SK-N-MC (cell line): ENCODE results near the gene MMEL1.
"Not testable (repeated sequence)": the region's sequence is repeated elsewhere in the genome, so short reads cannot be mapped to it uniquely, and the experiment has no call there.

Experiments
- DNase-seq: peaks from one replicate; pipeline ENCODE4 v3.0.0-alpha.2; 2011; ENCODE audit warnings: low read depth, low spot score
- H3K27ac ChIP-seq: fragments of 200-600 bp; sonication (generic); 2 replicates; pipeline ENCODE4 v1.5.1; 2016; ENCODE audit warnings: mixed run types
- H3K36me3 ChIP-seq: fragments of 200-600 bp; sonication (generic); 2 replicates; pipeline ENCODE4 v1.6.1; 2017; ENCODE audit warnings: antibody characterized with exemption, low read length, mixed read lengths; ENCODE audit not compliant: insufficient read depth
- H3K4me3 ChIP-seq: fragments of 200-600 bp; sonication (generic); 2 replicates; pipeline ENCODE4 v1.5.1; 2016
- H3K9ac ChIP-seq: fragments of 200-600 bp; sonication (generic); 2 replicates; pipeline ENCODE4 v1.8.0; 2017; ENCODE audit warnings: mixed run types, mixed read lengths; ENCODE audit not compliant: insufficient read length
- H3K9me3 ChIP-seq: fragments of 200-600 bp; sonication (generic); 2 replicates; pipeline ENCODE4 v1.6.1; 2017; ENCODE audit warnings: low read depth, mild to moderate bottlenecking, antibody characterized with exemption, low read length, moderate library complexity, mixed read lengths
- EZH2 ChIP-seq: fragments of 200-600 bp; sonication (generic); IDR thresholded peaks from one replicate; pipeline ENCODE4 v1.6.1; 2017; ENCODE audit warnings: antibody characterized with exemption
- FOXP2 ChIP-seq: optimal IDR thresholded peaks from 2 replicates; pipeline ENCODE3; 2011; ENCODE audit warnings: mild to moderate bottlenecking, moderate library complexity; ENCODE audit not compliant: insufficient read depth; ENCODE audit errors: extremely low read length, control extremely low read depth
- POLR2AphosphoS5 ChIP-seq: IDR thresholded peaks from 2 replicates; pipeline ENCODE4 v1.6.1; 2012; ENCODE audit warnings: mild to moderate bottlenecking, low read depth, low read length, borderline replicate concordance

The MMEL1 gene

GRCh38 chr1:2632561-2633361 lies at the start of gene MMEL1:
TSS of gene MMEL1 (minus strand) at chr1:2633016. CDS start at chr1:2629484, 3,532 bp downstream.
- no peak for DNase-seq
- no peak within 1 kb of the TSS for H3K9ac ChIP-seq

GRCh38 chr1:2676726-2677125 lies 43.9 kb upstream of the MMEL1 start:
- not testable (repeated sequence) for H3K9me3 ChIP-seq, DNase-seq, H3K27ac ChIP-seq, H3K4me3 ChIP-seq, H3K36me3 ChIP-seq, H3K9ac ChIP-seq

More at GRCh38 chr1:2632561-2633361, at the start of gene MMEL1:
- Histone ChIP-seq H3K36me3 (no peaks in the 10 kb centered on the region), H3K27ac (no peak within 1 kb of the TSS), H3K4me3 (no peak within 1 kb of the TSS), H3K9me3 (no peaks in the 10 kb centered on the region)
- no peak for TF ChIP-seq POLR2AphosphoS5
- TF ChIP-seq EZH2 = no peak
- no peak for TF ChIP-seq FOXP2

- DNase-seq, H3K36me3 ChIP-seq, H3K9ac ChIP-seq, H3K9me3 ChIP-seq, H3K4me3 ChIP-seq, H3K27ac ChIP-seq: not testable (repeated sequence)
Measured at GRCh38 chr1:2671656-2672055, 38.8 kb upstream of the MMEL1 start.

- H3K9ac ChIP-seq, H3K36me3 ChIP-seq, H3K27ac ChIP-seq, H3K4me3 ChIP-seq, DNase-seq, H3K9me3 ChIP-seq: not testable (repeated sequence)
Measured at GRCh38 chr1:2659806-2660205, 27.0 kb upstream of the MMEL1 start.

GRCh38 chr1:2657909-2658308 lies 25.1 kb upstream of the MMEL1 start:
- not testable (repeated sequence) for H3K9ac ChIP-seq, H3K9me3 ChIP-seq, H3K27ac ChIP-seq, H3K36me3 ChIP-seq, H3K4me3 ChIP-seq, DNase-seq

DNA sequence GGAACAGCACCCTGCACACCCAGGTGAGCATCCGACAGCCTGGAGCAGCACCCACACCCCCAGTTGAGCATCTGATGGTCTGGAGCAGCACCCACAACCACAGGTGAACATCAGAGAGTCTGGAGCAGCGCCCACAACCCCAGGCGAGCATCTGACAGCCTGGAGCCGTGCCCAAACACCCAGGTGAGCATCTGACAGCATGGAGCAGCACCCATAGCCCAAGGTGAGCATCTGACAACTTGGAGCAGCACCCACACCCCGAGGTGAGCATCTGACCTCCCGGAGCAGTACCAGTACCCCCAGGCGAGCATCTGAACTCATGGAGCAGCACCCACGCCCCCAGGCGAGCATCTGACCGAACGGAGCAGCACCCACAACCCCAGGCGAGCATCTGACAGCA lies 24.3 kb upstream of the MMEL1 start:
- not testable (repeated sequence) for H3K9me3 ChIP-seq, H3K4me3 ChIP-seq, DNase-seq, H3K9ac ChIP-seq, H3K36me3 ChIP-seq, H3K27ac ChIP-seq

- not testable (repeated sequence) for DNase-seq, H3K27ac ChIP-seq, H3K4me3 ChIP-seq, H3K9ac ChIP-seq, H3K9me3 ChIP-seq, H3K36me3 ChIP-seq
Measured at GRCh38 chr1:2655598-2656434, 23.0 kb upstream of the MMEL1 start.

- DNase-seq = not testable (repeated sequence)
Measured at GRCh38 chr1:2654443-2654948, 21.7 kb upstream of the MMEL1 start.

DNA sequence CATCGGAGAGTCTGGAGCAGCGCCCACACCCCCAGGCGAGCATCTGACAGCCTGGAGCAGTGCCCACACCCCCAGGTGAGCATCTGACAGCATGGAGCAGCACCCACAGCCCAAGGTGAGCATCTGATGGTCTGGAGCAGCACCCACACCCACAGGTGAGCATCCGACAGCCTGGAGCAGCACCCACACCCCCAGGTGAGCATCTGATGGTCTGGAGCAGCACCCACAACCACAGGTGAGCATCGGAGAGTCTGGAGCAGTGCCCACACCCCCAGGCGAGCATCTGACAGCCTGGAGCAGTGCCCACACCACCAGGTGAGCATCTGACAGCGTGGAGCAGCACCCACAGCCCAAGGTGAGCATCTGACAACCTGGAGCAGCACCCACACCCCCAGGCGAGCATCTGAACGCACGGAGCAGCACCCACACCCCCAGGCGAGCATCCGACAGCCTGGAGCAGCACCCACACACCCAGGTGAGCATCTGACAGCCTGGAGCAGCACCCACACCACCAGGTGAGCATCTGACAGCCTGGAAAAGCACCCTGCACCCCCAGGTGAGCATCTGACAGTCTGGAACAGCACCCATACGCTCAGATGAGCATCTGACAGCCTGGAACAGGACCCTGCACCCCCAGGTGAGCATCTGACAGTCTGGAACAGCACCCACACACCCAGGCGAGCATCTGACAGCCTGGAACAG lies 21.1 kb upstream of the MMEL1 start:
- not testable (repeated sequence) for H3K36me3 ChIP-seq, DNase-seq, H3K9me3 ChIP-seq, H3K4me3 ChIP-seq, H3K9ac ChIP-seq, H3K27ac ChIP-seq

More at GRCh38 chr1:2654443-2654948, 21.7 kb upstream of the MMEL1 start:
- not testable (repeated sequence) for H3K9me3 ChIP-seq, H3K27ac ChIP-seq, H3K4me3 ChIP-seq, H3K9ac ChIP-seq, H3K36me3 ChIP-seq

DNA sequence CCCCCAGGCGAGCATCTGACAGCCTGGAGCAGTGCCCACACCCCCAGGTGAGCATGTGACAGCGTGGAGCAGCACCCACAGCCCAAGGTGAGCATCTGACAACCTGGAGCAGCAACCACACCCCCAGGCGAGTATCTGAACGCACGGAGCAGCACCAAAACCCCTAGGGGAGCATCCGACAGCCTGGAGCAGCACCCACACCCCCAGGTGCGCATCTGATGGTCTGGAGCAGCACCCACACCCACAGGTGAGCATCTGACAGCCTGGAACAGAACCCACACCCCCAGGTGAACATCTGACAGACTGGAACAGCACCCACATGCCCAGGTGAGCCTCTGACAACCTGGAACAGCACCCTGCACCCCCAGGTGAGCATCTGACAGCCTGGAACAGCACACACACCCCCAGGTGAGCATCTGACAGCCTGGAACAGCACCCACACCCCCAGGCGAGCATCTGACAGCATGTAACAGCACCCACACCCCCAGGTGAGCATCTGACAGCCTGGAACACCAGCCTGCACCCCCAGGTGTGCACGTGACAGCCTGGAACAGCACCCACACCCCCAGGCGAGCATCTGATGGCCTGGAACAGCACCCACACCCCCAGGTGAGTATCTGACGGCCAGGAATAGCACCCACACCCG lies 20.2 kb upstream of the MMEL1 start:
- H3K9ac ChIP-seq, DNase-seq, H3K4me3 ChIP-seq, H3K9me3 ChIP-seq, H3K36me3 ChIP-seq, H3K27ac ChIP-seq: not testable (repeated sequence)

DNA sequence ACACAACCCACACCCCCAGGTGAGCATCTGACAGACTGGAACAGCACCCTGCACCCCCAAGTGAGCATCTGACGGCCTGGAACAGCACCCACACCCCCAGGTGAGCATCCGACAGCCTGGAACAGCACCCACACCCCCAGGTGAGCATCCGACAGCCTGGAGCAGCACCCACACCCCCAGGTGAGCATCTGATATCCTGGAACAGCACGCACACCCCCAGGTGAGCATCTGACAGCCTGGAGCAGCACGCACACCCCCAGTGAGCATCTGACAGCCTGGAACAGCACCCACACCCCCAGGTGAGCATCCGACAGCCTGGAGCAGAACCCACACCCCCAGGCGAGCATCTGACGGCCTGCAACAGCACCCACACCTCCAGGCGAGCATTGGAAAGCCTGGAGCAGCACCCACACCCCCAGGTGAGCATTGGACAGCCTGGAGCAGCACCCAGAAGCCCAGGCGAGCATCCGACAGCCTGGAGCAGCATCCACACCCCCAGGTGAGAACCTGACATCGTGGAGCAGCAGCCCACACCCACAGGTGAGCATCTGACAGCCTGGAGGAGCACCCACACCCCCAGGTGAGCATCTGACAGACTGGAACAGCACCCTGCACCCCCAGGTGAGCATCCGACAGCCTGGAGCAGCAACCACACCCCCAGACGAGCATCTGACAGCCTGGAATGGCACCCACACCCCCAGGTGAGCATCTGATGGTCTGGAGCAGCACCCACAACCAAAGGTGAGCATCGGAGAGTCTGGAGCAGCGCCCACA lies 19.5 kb upstream of the MMEL1 start:
- H3K27ac ChIP-seq, H3K36me3 ChIP-seq, H3K9me3 ChIP-seq, H3K4me3 ChIP-seq, DNase-seq, H3K9ac ChIP-seq: not testable (repeated sequence)
